ENCODE results near the gene ZSWIM8.
"Not testable (repeated sequence)": the region's sequence is repeated elsewhere in the genome, so short reads cannot be mapped to it uniquely, and the experiment has no call there.

Gene ZSWIM8

GRCh38 chr10:73781548-73781878 lies 3.9 kb upstream of the ZSWIM8 start:
- DNase-seq (ENCODE audit: insufficient read length, low spot score), result no peak
- FAIRE-seq, result no peak
- no peak for TF ChIP-seq POLR2AphosphoS5 (IDR thresholded peaks at IDR 0.05; ENCODE audit: low read depth, low read length)
- no peak for TF ChIP-seq POU2F2 (IDR thresholded peaks at IDR 0.05; ENCODE audit: low read depth, low read length)
- TF ChIP-seq TAF1 (IDR thresholded peaks at IDR 0.05; ENCODE audit: low read depth, low read length), result no peak
- no peak for TF ChIP-seq PAX5 (IDR thresholded peaks at IDR 0.05; ENCODE audit: insufficient read depth, low read length, severe bottlenecking)
- no peak for TF ChIP-seq SPI1 (IDR thresholded peaks at IDR 0.05; ENCODE audit: low read depth, low read length)
- no peak for TF ChIP-seq POLR2A (IDR thresholded peaks at IDR 0.05; ENCODE audit: low read depth, low read length)

- DNase-seq (ENCODE audit: insufficient read length, low spot score), result peak; percentile 81
- peak; percentile 95 for FAIRE-seq
- TF ChIP-seq SPI1 (IDR thresholded peaks at IDR 0.05; ENCODE audit: low read depth, low read length) (no peak), POLR2A (IDR thresholded peaks at IDR 0.05; ENCODE audit: low read depth, low read length) (peak; percentile 89), POU2F2 (IDR thresholded peaks at IDR 0.05; ENCODE audit: low read depth, low read length) (no peak), POLR2AphosphoS5 (IDR thresholded peaks at IDR 0.05; ENCODE audit: low read depth, low read length) (peak; percentile 91), PAX5 (IDR thresholded peaks at IDR 0.05; ENCODE audit: insufficient read depth, low read length, severe bottlenecking) (peak; percentile 40), TAF1 (IDR thresholded peaks at IDR 0.05; ENCODE audit: low read depth, low read length) (peak; percentile 90)
Observed at GRCh38 chr10:73781879-73782748, 3.3 kb upstream of the ZSWIM8 start, which contains the start of gene CHCHD1. Gene CHCHD1, plus strand, starts transcription at chr10:73782048. Its CDS starts 28 bp downstream, at chr10:73782076.

- TF ChIP-seq PAX5 (IDR thresholded peaks at IDR 0.05; ENCODE audit: insufficient read depth, low read length, severe bottlenecking) (no peak), POLR2A (IDR thresholded peaks at IDR 0.05; ENCODE audit: low read depth, low read length) (no peak), POU2F2 (IDR thresholded peaks at IDR 0.05; ENCODE audit: low read depth, low read length) (no peak)
- FAIRE-seq (no peak), DNase-seq (ENCODE audit: insufficient read length, low spot score) (no peak)
Observed at GRCh38 chr10:73782749-73783085, 2.7 kb upstream of the ZSWIM8 start.

- TF ChIP-seq POU2F2 (IDR thresholded peaks at IDR 0.05; ENCODE audit: low read depth, low read length) (no peak), SPI1 (IDR thresholded peaks at IDR 0.05; ENCODE audit: low read depth, low read length) (no peak), PAX5 (IDR thresholded peaks at IDR 0.05; ENCODE audit: insufficient read depth, low read length, severe bottlenecking) (no peak), TAF1 (IDR thresholded peaks at IDR 0.05; ENCODE audit: low read depth, low read length) (no peak), POLR2A (IDR thresholded peaks at IDR 0.05; ENCODE audit: low read depth, low read length) (no peak), POLR2AphosphoS5 (IDR thresholded peaks at IDR 0.05; ENCODE audit: low read depth, low read length) (no peak)
- no peak for DNase-seq (ENCODE audit: insufficient read length, low spot score)
- peak; percentile 55 for FAIRE-seq
Observed at GRCh38 chr10:73785721-73786511, 510 bp downstream of the ZSWIM8 start.

GRCh38 chr10:73786512-73786885 lies 1.1 kb downstream of the ZSWIM8 start:
- FAIRE-seq (no peak), DNase-seq (ENCODE audit: insufficient read length, low spot score) (no peak)
- TF ChIP-seq POLR2AphosphoS5 (IDR thresholded peaks at IDR 0.05; ENCODE audit: low read depth, low read length), result no peak
- no peak for TF ChIP-seq PAX5 (IDR thresholded peaks at IDR 0.05; ENCODE audit: insufficient read depth, low read length, severe bottlenecking)
- TF ChIP-seq TAF1 (IDR thresholded peaks at IDR 0.05; ENCODE audit: low read depth, low read length), result no peak
- TF ChIP-seq POU2F2 (IDR thresholded peaks at IDR 0.05; ENCODE audit: low read depth, low read length), result no peak
- no peak for TF ChIP-seq POLR2A (IDR thresholded peaks at IDR 0.05; ENCODE audit: low read depth, low read length)
- no peak for TF ChIP-seq SPI1 (IDR thresholded peaks at IDR 0.05; ENCODE audit: low read depth, low read length)

GRCh38 chr10:73787031-73787800 lies 1.8 kb downstream of the ZSWIM8 start:
- DNase-seq (ENCODE audit: insufficient read length, low spot score); FAIRE-seq: not testable (repeated sequence)

GRCh38 chr10:73788864-73789658 lies 3.7 kb downstream of the ZSWIM8 start:
- DNase-seq (ENCODE audit: insufficient read length, low spot score), result no peak
- FAIRE-seq, result no peak

GRCh38 chr10:73789659-73790055 lies 4.3 kb downstream of the ZSWIM8 start:
- FAIRE-seq, result no peak
- no peak for DNase-seq (ENCODE audit: insufficient read length, low spot score)
- TF ChIP-seq POLR2AphosphoS5 (IDR thresholded peaks at IDR 0.05; ENCODE audit: low read depth, low read length) (no peak), TAF1 (IDR thresholded peaks at IDR 0.05; ENCODE audit: low read depth, low read length) (no peak), SPI1 (IDR thresholded peaks at IDR 0.05; ENCODE audit: low read depth, low read length) (no peak), POU2F2 (IDR thresholded peaks at IDR 0.05; ENCODE audit: low read depth, low read length) (no peak), POLR2A (IDR thresholded peaks at IDR 0.05; ENCODE audit: low read depth, low read length) (no peak), PAX5 (IDR thresholded peaks at IDR 0.05; ENCODE audit: insufficient read depth, low read length, severe bottlenecking) (no peak)

More at GRCh38 chr10:73788864-73789658, 3.7 kb downstream of the ZSWIM8 start:
- TF ChIP-seq POLR2AphosphoS5 (IDR thresholded peaks at IDR 0.05; ENCODE audit: low read depth, low read length) (no peak), TAF1 (IDR thresholded peaks at IDR 0.05; ENCODE audit: low read depth, low read length) (no peak), PAX5 (IDR thresholded peaks at IDR 0.05; ENCODE audit: insufficient read depth, low read length, severe bottlenecking) (no peak)

All from GM12891 (cell line).